Transverse colon (tissue), 4 donors: ENCODE data around the gene ZNF654. TPM values are rescaled to one million over a fixed set of nuclear protein-coding genes. Genes with fewer than 3 reads are reported as not detected.
"Not testable (repeated sequence)": the region's sequence is repeated elsewhere in the genome, so short reads cannot be mapped to it uniquely, and the experiment has no call there.

Experiments
- DNase-seq: peaks from one replicate; pipeline ENCODE4 v3.0.0-alpha.2; 2019
- H3K27ac ChIP-seq, 4 donors: fragments of 200-600 bp; sonication (generic); 2 replicates each; pipeline ENCODE4 v1.5.1; 2016 to 2018; ENCODE audit warnings: inconsistent platforms in 4 of 4
- H3K27me3 ChIP-seq: fragments of 200-600 bp; sonication (generic); 2 replicates; pipeline ENCODE4 v1.5.1; 2017; ENCODE audit warnings: inconsistent platforms
- H3K36me3 ChIP-seq, 4 donors: fragments of 200-600 bp; sonication (generic); 2 replicates each; pipeline ENCODE4 v1.5.1; 2017 to 2019; ENCODE audit warnings: inconsistent platforms in 4 of 4
- H3K4me1 ChIP-seq, 4 donors: fragments of 200-600 bp; sonication (generic); 2 replicates each; pipeline ENCODE4 v1.5.1; 2017 to 2020; ENCODE audit warnings: inconsistent platforms in 4 of 4
- H3K4me3 ChIP-seq, 4 donors: fragments of 200-600 bp; sonication (generic); 1 replicate in 1 of 4; 2 replicates in 3 of 4; pipeline versions ENCODE4 v1.5.1 to v1.6.1; 2017 to 2019; ENCODE audit warnings: inconsistent platforms in 4 of 4
- H3K9me3 ChIP-seq, 2 donors: fragments of 200-600 bp; sonication (generic); 2 replicates each; pipeline ENCODE4 v1.5.1; 2017 to 2019; ENCODE audit warnings: inconsistent platforms in 2 of 2
- EP300 ChIP-seq: sonication (generic); formaldehyde crosslinking; IDR thresholded peaks from one replicate; pipeline ENCODE4 v1.6.1; 2017; ENCODE audit warnings: antibody characterized with exemption, low read depth
- POLR2A ChIP-seq: fragments of 450-650 bp; IDR thresholded peaks from one replicate; pipeline ENCODE4 v1.6.1; 2016; ENCODE audit warnings: antibody characterized with exemption, mild to moderate bottlenecking, moderate library complexity
- POLR2AphosphoS5 ChIP-seq, 3 donors: sonication (generic); formaldehyde crosslinking; IDR thresholded peaks; one replicate each; pipeline ENCODE4 v1.6.1; 2016; ENCODE audit warnings: antibody characterized with exemption in 3 of 3
- WGBS, 2 donors: methylation state at CpG; one replicate each; pipeline ENCODE4 v1.1.5; 2018; ENCODE audit warnings: low coverage in 1 of 2; 5-methylcytosine and 5-hydroxymethylcytosine counted together
- in situ Hi-C, 4 donors: fragments of 200-750 bp; cut with MboI; loops; one replicate each; pipeline versions ENCODE4 v1.15.0 to v1.15.1; 2017; ENCODE audit warnings: low sequenced_read_pairs in 3 of 4, low pct_ligation_motif_present in 1 of 4, low pct_unique_long_range_greater_than_20kb in 1 of 4
- intact Hi-C: fragments of 100-400 bp; cut with DNase I; formaldehyde crosslinking; loops from one replicate; pipeline ENCODE4 v1.15.1; 2023; ENCODE audit warnings: low total_unique reads
- total RNA-seq, 4 donors: library from RNA; depleted of rRNA; stranded (reverse); fragments of >200 nt; gene quantifications; one replicate each; pipeline ENCODE4 v1.1.0, GENCODE V29; 2016
- TF ChIP-seq, protein P1 (sequence below), 5 experiments: fragments of 200-600 bp in 3 of 5; fragments of 450-650 bp in 2 of 5; sonication (generic) in 3 of 5; IDR thresholded peaks; 1 replicate in 2 of 5; 2 replicates in 3 of 5; pipeline ENCODE4 v1.5.1; 2016 to 2017; ENCODE audit warnings: antibody characterized with exemption in 5 of 5, inconsistent platforms in 3 of 5, mild to moderate bottlenecking in 2 of 5, moderate library complexity in 1 of 5

ZNF654 gene
- 10 to 100 TPM in 3 of 4 donors, 1 to 10 TPM in 1; 7.2 to 16.8 (median 13.5) TPM for total RNA-seq

DNA sequence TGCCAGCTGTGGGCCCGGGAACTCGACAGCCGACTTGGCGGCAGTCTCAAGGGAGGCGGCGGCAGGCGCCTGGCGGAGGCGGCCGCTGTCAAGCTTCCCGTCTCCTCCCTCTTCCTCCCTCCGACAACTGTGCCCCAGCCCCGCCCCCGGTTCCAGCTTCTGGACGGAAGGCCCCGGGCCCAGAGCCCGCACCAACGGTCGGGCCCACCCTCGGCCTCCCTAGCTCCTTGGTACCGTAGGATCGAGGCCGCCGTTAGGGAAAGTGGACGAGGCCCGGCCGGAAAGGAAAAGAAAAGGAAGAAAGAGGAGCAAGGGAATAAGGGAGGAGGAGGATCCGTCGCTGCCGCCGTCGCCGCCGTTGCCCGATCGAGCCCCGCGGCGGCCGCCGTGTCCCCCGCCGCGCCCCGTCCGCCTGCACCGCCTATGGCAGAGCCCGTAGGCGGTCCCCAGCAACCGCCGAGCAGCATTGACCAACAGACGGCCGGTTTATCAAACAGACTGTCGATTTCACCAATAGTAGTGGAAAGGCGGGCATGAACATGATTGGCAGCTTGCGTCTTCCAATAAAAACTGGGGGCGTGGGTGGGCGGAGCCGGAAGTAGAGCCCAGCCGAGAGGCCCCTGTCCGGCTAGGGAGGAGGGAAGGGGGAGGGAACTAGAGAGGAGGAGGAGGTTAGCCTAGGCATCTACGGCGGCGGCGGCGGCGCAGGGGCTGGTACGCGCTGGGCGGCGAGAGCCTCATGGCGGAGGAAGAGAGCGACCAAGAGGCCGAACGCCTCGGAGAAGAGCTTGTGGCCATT is at the start of gene ZNF654, which contains the start of gene CGGBP1:
ZNF654 (plus strand) TSS at position 675 of the 799 bp plus-strand sequence; CDS start at position 740, 65 bp downstream.
CGGBP1 (minus strand) TSS at position 425 of the 799 bp plus-strand sequence. CDS start 3,029 bp downstream, outside the sequence.
- peak within 1 kb of the TSS; percentile 88 to 100 (median 98) for H3K4me3 ChIP-seq
- H3K36me3 ChIP-seq: peaks cover 0 to 12% (median 6%) of the 10 kb centered on the region in 4 donors
- in situ Hi-C loops: no loop called here
- TF ChIP-seq EP300 (no peak), POLR2A (peak; percentile 89), POLR2AphosphoS5 (IDR thresholded peaks at IDR 0.05) (peak; percentile 87 to 94 (median 90))
- TF ChIP-seq, protein P1, sequence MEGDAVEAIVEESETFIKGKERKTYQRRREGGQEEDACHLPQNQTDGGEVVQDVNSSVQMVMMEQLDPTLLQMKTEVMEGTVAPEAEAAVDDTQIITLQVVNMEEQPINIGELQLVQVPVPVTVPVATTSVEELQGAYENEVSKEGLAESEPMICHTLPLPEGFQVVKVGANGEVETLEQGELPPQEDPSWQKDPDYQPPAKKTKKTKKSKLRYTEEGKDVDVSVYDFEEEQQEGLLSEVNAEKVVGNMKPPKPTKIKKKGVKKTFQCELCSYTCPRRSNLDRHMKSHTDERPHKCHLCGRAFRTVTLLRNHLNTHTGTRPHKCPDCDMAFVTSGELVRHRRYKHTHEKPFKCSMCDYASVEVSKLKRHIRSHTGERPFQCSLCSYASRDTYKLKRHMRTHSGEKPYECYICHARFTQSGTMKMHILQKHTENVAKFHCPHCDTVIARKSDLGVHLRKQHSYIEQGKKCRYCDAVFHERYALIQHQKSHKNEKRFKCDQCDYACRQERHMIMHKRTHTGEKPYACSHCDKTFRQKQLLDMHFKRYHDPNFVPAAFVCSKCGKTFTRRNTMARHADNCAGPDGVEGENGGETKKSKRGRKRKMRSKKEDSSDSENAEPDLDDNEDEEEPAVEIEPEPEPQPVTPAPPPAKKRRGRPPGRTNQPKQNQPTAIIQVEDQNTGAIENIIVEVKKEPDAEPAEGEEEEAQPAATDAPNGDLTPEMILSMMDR (IDR thresholded peaks at IDR 0.05): no peak
- peak within 1 kb of the TSS; percentile 96 to 98 (median 96) for H3K27ac ChIP-seq
- 0 to 1% methylated on average over 11 to 70 of the region's 76 CpGs for WGBS, 2 donors
- intact Hi-C loops: no loop called here
- no peaks in the 10 kb centered on the region for H3K9me3 ChIP-seq
- peak; percentile 99 for DNase-seq
- H3K27me3 ChIP-seq: no peaks in the 10 kb centered on the region
- H3K4me1 ChIP-seq: peaks cover 0 to 47% (median 27%) of the 10 kb centered on the region in 4 donors

DNA sequence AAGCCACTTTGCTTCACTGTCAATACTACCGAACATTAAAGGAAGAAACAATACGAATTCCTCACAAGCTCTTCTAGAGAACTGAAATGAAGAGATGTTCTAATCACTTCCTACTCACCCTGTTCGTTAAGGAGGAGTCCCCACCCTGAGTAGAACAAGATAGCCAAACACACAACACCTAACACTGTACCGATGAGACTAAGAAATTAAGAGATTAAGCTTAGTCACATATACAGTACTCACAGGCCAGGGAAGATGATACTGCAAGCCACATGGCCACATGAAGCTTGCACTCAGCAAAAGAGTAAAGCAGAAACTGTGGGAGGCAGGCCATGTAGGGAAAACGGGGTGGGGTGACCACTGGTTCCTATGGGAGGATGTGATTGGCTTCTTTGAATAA is 48.2 kb upstream of the ZNF654 start:
- no peak overlapping the region for H3K4me3 ChIP-seq
- DNase-seq: no peak
- intact Hi-C loops: no loop called here
- H3K27me3 ChIP-seq: no peaks in the 10 kb centered on the region
- in situ Hi-C loops: loop anchor here in 1 of 4 donors (25.0 kb wide), 1 partner anchor 249 kb away; no protein-coding TSS in a partner anchor
- H3K27ac ChIP-seq: no peak overlapping the region
- no peaks in the 10 kb centered on the region for H3K9me3 ChIP-seq
- WGBS, 2 donors: 76 to 83% methylated on average over 4 to 5 of the region's 5 CpGs
- H3K36me3 ChIP-seq: no peaks in the 10 kb centered on the region
- H3K4me1 ChIP-seq: no peaks in the 10 kb centered on the region
- no peak for TF ChIP-seq POLR2A

DNA sequence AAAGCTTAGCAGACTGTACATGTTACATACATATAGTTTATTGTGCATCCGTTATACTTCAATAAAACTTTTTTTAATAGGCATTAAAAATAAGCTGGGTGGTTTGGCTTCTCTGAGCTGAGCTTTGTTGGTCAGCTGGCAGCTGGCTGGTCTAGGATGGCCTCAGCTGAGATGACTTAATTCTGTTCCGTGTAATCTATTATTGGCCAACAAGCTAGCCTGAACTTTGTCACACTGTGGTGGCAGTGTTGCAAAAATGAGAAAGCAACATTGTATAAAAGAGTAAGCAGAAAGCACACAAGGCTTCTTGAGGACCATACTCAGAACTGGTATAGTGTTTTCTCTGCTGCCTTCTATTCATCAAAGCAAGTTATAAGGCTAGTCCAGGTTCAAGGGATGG is 45.5 kb upstream of the ZNF654 start:
- TF ChIP-seq, protein P1 (IDR thresholded peaks at IDR 0.05): no peak
- TF ChIP-seq POLR2AphosphoS5 (IDR thresholded peaks at IDR 0.05) (no peak), EP300 (no peak), POLR2A (no peak)
- in situ Hi-C loops: loop anchor here in 1 of 4 donors (25.0 kb wide), 1 partner anchor 251 kb away; no protein-coding TSS in a partner anchor
- DNase-seq: no peak

DNA sequence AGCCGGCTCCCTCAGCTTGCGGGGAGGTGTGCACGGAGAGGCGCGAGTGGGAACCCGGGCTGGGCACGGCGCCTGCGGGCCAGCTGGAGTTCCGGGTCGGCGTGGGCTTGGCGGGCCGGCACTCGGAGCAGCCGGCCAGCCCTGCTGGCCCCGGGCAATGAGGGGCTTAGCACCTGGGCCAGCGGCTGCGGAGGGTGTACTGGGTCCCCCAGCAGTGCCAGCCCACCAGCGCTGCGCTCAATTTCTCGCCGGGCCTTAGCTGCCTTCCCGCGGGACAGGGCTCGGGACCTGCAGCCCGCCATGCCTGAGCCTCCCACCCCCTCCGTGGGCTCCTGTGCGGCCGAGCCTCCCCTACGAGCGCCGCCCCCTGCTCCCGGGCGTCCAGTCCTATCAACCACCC is 43.4 kb upstream of the ZNF654 start:
- intact Hi-C loops, H3K4me3 ChIP-seq, H3K27ac ChIP-seq, H3K4me1 ChIP-seq, H3K9me3 ChIP-seq, DNase-seq, H3K27me3 ChIP-seq, H3K36me3 ChIP-seq: not testable (repeated sequence)
- WGBS, 2 donors: 98% methylated on average over 27 of the region's 35 CpGs; no CpG with 5 or more reads in 1 of the 2 donors
- in situ Hi-C loops: loop anchor here in 1 of 4 donors (25.0 kb wide), 1 partner anchor 253 kb away; no protein-coding TSS in a partner anchor

More for the DNA sequence above, 45.5 kb upstream of the ZNF654 start:
- Histone ChIP-seq H3K36me3 (no peaks in the 10 kb centered on the region), H3K27ac (no peak overlapping the region), H3K4me1 (no peaks in the 10 kb centered on the region), H3K27me3 (no peaks in the 10 kb centered on the region), H3K9me3 (no peaks in the 10 kb centered on the region), H3K4me3 (no peak overlapping the region)
- intact Hi-C loops: no loop called here
- 13 to 37% methylated on average over 1 to 2 of the region's 2 CpGs for WGBS, 2 donors

DNA sequence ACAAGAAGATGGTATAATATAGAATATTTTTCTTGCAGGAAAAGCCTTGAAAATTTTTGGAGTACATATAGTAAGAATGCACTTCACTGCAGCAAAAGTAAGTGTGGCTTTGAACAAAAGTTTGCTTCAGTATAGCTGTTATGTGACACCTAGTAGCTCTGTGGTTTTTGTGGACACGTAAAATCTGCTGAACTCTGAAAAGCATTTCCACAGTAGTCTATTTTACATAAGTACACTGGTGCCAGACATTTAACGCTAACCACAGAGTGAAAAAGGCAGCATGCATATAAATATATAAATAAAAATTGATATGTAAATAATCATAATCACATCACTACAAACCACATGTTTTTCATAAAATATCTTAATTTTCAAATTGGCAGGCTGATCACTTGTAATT is 40.0 kb upstream of the ZNF654 start:
- Histone ChIP-seq H3K27ac (no peak overlapping the region), H3K4me3 (no peak overlapping the region), H3K36me3 (no peaks in the 10 kb centered on the region), H3K4me1 (no peaks in the 10 kb centered on the region), H3K27me3 (no peaks in the 10 kb centered on the region), H3K9me3 (no peaks in the 10 kb centered on the region)
- in situ Hi-C loops: loop anchor here in 1 of 4 donors (25.0 kb wide), 1 partner anchor 257 kb away; no protein-coding TSS in a partner anchor
- intact Hi-C loops: no loop called here
- DNase-seq: no peak
- 52 to 57% methylated on average over 2 of the region's 2 CpGs for WGBS, 2 donors
- TF ChIP-seq, protein P1 (IDR thresholded peaks at IDR 0.05): no peak
- no peak for TF ChIP-seq EP300
- no peak for TF ChIP-seq POLR2A
- TF ChIP-seq POLR2AphosphoS5 (IDR thresholded peaks at IDR 0.05): no peak
